ENCODE data around the gene HSPA12A. TPM values are rescaled to one million over a fixed set of nuclear protein-coding genes. Genes with fewer than 3 reads are reported as not detected.

The HSPA12A gene
- total and polyA plus RNA-seq, 9 of the 15 experiments (the other 6 are each of a cell fraction or from before 2014, with no cell fraction given) = 0.01 to 0.18 (median 0.04) TPM; not detected in 4

- no peak for TF ChIP-seq HNRNPH1 (optimal IDR thresholded peaks at IDR 0.05; ENCODE audit: low read depth, low read length)
- no peak for TF ChIP-seq ATF3 (IDR thresholded peaks at IDR 0.05)
- TF ChIP-seq ATF3 (CRISPR knock-in tag; conservative IDR thresholded peaks at IDR 0.05) = no peak
Measured at GRCh38 chr10:116692225-116692624, 50.1 kb downstream of the HSPA12A start (continued).

- intact Hi-C loops (cut with micrococcal nuclease) (loop anchor here (2.0 kb wide), 1 partner anchor 73 kb away; no protein-coding TSS in a partner anchor), in situ Hi-C loops (cut with MboI) (loop anchor here (25.0 kb wide), 1 partner anchor 96 kb away; no protein-coding TSS in a partner anchor)
- H2AFZ ChIP-seq (ENCODE audit: low read depth, low read length) = no peak overlapping the region
- no peak for DNase-seq (ENCODE audit: extremely low read depth in 1 of 4, low spot score in 3 of 4)
- H3K4me3 ChIP-seq = no peak overlapping the region
- no peak overlapping the region for H3K9ac ChIP-seq (ENCODE audit: insufficient read depth in 1 of 2, low read depth in 2 of 2, low read length in 2 of 2)
- H3K9me3 ChIP-seq (replicated peaks; ENCODE audit: control insufficient read depth, insufficient read depth, low read depth, low read length) = no peaks in the 10 kb centered on the region
- H3K79me2 ChIP-seq (ENCODE audit: control insufficient read depth, insufficient read depth, low read length) = no peaks in the 10 kb centered on the region
- ChIA-PET POLR2A (no interaction called here), CTCF (ENCODE audit: low intra/inter-chr PET ratio) (no interaction called here)
- H3K4me1 ChIP-seq (replicated peaks in 1 of 2; ENCODE audit: control insufficient read depth in 2 of 2, insufficient read depth in 2 of 2, low read length in 2 of 2) = no peaks in the 10 kb centered on the region; a peak in 1 of 5 replicates
- no peak for FAIRE-seq
- no peaks in the 10 kb centered on the region for H3K9me1 ChIP-seq (ENCODE audit: control insufficient read depth, insufficient read depth, low read length)
- H3K36me3 ChIP-seq (ENCODE audit: control insufficient read depth, insufficient read depth, low read length) = no peaks in the 10 kb centered on the region
- no peaks in the 10 kb centered on the region for H4K20me1 ChIP-seq (replicated peaks; ENCODE audit: control insufficient read depth, insufficient read depth, low read length)
- 0% methylated on average over 5 of the region's 6 CpGs for WGBS (ENCODE audit: insufficient coverage, low coverage, missing lambda C conversion rate)
- peaks cover 0 to 24% of the 10 kb centered on the region in 2 experiments; a peak in 1 of 5 replicates for H3K27me3 ChIP-seq (ENCODE audit: control insufficient read depth in 2 of 2, insufficient read depth in 2 of 2, low read length in 2 of 2)
- H3K4me2 ChIP-seq (ENCODE audit: insufficient read depth, low read length) = no peak overlapping the region
- ATAC-seq = no peak
- H3K27ac ChIP-seq (ENCODE audit: extremely low read depth, low read depth, low read length) = no peak overlapping the region
- no peak for TF ChIP-seq SREBF2 (CRISPR knock-in tag; IDR thresholded peaks at IDR 0.05)
- no peak for TF ChIP-seq ZNF592 (IDR thresholded peaks at IDR 0.05)
- TF ChIP-seq E2F8 (IDR thresholded peaks at IDR 0.05; ENCODE audit: low read depth, partially characterized antibody) = no peak
- TF ChIP-seq HDAC1 (IDR thresholded peaks at IDR 0.05) = no peak
- no peak for TF ChIP-seq STAG1 (CRISPR knock-in tag; IDR thresholded peaks at IDR 0.05; ENCODE audit: borderline replicate concordance)
- BruUV-seq (replicated peaks) = no TSS peak
Measured at GRCh38 chr10:116691635-116692034, 50.7 kb downstream of the HSPA12A start.

Measured in K562 (cell line).